Measurements from ENCODE around the gene GPR180.

- TF ChIP-seq CTCF (conservative IDR thresholded peaks at IDR 0.05; ENCODE audit: low read depth in 2 of 2) (peak; percentile 60 to 70), EZH2 (IDR thresholded peaks at IDR 0.05; ENCODE audit: low read depth, unreplicated experiment) (no peak), CREB1 (CRISPR knock-in tag; IDR thresholded peaks at IDR 0.05; ENCODE audit: low read depth) (no peak), POLR2AphosphoS5 (IDR thresholded peaks at IDR 0.05; ENCODE audit: low read depth) (no peak), EZH2phosphoT487 (IDR thresholded peaks at IDR 0.05; ENCODE audit: unreplicated experiment) (no peak), ZNF331 (CRISPR knock-in tag; IDR thresholded peaks at IDR 0.05; ENCODE audit: low read depth) (no peak), JUNB (IDR thresholded peaks at IDR 0.05; ENCODE audit: unreplicated experiment) (no peak)
- TF ChIP-seq, protein P1, sequence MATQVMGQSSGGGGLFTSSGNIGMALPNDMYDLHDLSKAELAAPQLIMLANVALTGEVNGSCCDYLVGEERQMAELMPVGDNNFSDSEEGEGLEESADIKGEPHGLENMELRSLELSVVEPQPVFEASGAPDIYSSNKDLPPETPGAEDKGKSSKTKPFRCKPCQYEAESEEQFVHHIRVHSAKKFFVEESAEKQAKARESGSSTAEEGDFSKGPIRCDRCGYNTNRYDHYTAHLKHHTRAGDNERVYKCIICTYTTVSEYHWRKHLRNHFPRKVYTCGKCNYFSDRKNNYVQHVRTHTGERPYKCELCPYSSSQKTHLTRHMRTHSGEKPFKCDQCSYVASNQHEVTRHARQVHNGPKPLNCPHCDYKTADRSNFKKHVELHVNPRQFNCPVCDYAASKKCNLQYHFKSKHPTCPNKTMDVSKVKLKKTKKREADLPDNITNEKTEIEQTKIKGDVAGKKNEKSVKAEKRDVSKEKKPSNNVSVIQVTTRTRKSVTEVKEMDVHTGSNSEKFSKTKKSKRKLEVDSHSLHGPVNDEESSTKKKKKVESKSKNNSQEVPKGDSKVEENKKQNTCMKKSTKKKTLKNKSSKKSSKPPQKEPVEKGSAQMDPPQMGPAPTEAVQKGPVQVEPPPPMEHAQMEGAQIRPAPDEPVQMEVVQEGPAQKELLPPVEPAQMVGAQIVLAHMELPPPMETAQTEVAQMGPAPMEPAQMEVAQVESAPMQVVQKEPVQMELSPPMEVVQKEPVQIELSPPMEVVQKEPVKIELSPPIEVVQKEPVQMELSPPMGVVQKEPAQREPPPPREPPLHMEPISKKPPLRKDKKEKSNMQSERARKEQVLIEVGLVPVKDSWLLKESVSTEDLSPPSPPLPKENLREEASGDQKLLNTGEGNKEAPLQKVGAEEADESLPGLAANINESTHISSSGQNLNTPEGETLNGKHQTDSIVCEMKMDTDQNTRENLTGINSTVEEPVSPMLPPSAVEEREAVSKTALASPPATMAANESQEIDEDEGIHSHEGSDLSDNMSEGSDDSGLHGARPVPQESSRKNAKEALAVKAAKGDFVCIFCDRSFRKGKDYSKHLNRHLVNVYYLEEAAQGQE (IDR thresholded peaks at IDR 0.05; ENCODE audit: unreplicated experiment) = no peak
These were observed 59.2 kb downstream of the GPR180 start for GRCh38 chr13:94660695-94661326.
